Testis (tissue), 2 donors: Measurements from ENCODE around the gene ZNF764.

Source experiments
- POLR2A ChIP-seq: fragments of 450-650 bp; IDR thresholded peaks from one replicate; pipeline ENCODE4 v1.6.1; 2017; ENCODE audit warnings: antibody characterized with exemption, mild to moderate bottlenecking, moderate library complexity
- TF ChIP-seq, protein P1 (sequence below), 3 experiments: fragments of 450-650 bp in 2 of 3; fragments of 200-600 bp in 1 of 3; sonication (generic) in 1 of 3; IDR thresholded peaks; one replicate each; pipeline ENCODE4 v1.5.1; 2016 to 2019; ENCODE audit warnings: antibody characterized with exemption in 3 of 3, mild to moderate bottlenecking in 2 of 3, moderate library complexity in 1 of 3

DNA sequence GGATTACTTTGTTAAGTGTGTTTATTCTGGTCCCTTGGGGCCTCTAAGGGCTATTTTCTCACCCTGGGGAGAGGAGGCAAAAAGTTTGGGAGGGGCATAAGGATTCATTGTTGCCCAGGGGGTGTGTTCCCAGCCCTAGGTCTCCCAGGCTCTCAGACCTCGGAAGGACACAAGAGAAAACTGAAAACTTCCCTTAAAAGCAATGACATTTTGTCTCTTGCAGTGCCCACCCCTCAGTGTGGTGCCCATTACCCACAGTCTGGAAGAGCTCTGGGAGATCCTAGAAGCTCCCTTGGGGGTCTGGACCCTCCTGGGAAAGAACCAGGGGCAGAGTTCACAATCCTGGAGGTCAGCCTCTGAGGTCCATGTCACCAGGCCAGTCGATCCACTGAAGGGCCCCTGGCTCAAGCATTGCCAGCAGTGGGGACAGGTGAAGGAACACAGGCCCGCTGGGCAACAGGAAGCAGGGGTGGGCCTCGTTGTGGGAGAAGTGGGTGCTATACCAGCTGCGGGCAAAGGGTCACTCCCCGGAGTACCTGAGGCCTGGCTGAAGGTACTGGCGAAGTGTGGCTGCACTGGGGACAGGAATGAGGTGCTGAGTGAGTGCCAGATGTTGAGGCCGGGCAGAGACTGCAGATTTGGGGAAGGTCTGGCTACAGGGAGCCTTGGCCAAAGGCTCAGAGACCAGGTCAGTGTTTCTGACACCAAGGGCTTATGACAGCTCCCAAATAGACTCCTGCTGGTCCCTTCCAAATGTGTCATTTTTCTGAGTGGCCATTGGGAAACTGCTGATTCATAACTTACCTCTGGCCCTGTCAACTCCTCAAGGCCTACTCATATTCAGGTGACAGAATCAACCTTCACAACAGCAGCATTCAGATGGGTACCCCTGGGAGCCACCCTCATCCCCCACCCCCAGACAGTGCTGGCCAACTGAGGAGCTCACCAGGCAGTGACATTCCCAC is 18.9 kb downstream of the ZNF764 start:
- no peak for TF ChIP-seq POLR2A
- TF ChIP-seq, protein P1, sequence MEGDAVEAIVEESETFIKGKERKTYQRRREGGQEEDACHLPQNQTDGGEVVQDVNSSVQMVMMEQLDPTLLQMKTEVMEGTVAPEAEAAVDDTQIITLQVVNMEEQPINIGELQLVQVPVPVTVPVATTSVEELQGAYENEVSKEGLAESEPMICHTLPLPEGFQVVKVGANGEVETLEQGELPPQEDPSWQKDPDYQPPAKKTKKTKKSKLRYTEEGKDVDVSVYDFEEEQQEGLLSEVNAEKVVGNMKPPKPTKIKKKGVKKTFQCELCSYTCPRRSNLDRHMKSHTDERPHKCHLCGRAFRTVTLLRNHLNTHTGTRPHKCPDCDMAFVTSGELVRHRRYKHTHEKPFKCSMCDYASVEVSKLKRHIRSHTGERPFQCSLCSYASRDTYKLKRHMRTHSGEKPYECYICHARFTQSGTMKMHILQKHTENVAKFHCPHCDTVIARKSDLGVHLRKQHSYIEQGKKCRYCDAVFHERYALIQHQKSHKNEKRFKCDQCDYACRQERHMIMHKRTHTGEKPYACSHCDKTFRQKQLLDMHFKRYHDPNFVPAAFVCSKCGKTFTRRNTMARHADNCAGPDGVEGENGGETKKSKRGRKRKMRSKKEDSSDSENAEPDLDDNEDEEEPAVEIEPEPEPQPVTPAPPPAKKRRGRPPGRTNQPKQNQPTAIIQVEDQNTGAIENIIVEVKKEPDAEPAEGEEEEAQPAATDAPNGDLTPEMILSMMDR (IDR thresholded peaks at IDR 0.05), result no peak
